ENCODE results near the gene SKP1. TPM values are rescaled to one million over a fixed set of nuclear protein-coding genes. Genes with fewer than 3 reads are reported as not detected.
"Not testable (repeated sequence)": the region's sequence is repeated elsewhere in the genome, so short reads cannot be mapped to it uniquely, and the experiment has no call there.

SKP1 gene
- total and polyA plus RNA-seq, 9 of the 15 experiments (the other 6 are each of a cell fraction or from before 2014, with no cell fraction given): 301 to 2,109 (median 639) TPM

- POLR2A ChIA-PET: interaction anchor here (0.7 to 3.1 kb wide), 8 partner anchors 9 to 433 kb away, joined by 5 to 13 read pairs (median 8); partner anchors contain the start of gene SKP1
- DNase-seq (ENCODE audit: extremely low read depth in 1 of 4, low spot score in 3 of 4): no peak
- CTCF ChIA-PET (ENCODE audit: low intra/inter-chr PET ratio): no interaction called here
Measured at GRCh38 chr5:134153241-134153640, 23.5 kb downstream of the SKP1 start.

GRCh38 chr5:134152173-134152832 is 24.4 kb downstream of the SKP1 start:
- H3K27ac ChIP-seq (ENCODE audit: extremely low read depth, low read depth, low read length); H3K9ac ChIP-seq (ENCODE audit: insufficient read depth in 1 of 2, low read depth in 2 of 2, low read length in 2 of 2); H3K4me3 ChIP-seq; FAIRE-seq; H3K4me2 ChIP-seq (ENCODE audit: insufficient read depth, low read length); H3K9me1 ChIP-seq (ENCODE audit: control insufficient read depth, insufficient read depth, low read length); H3K4me1 ChIP-seq (replicated peaks in 1 of 2; ENCODE audit: control insufficient read depth in 2 of 2, insufficient read depth in 2 of 2, low read length in 2 of 2); H4K20me1 ChIP-seq (replicated peaks; ENCODE audit: control insufficient read depth, insufficient read depth, low read length); BruUV-seq (replicated peaks); CTCF ChIA-PET (ENCODE audit: low intra/inter-chr PET ratio); in situ Hi-C loops (cut with MboI); intact Hi-C loops (cut with micrococcal nuclease); H3K27me3 ChIP-seq (ENCODE audit: control insufficient read depth in 2 of 2, insufficient read depth in 2 of 2, low read length in 2 of 2); H2AFZ ChIP-seq (ENCODE audit: low read depth, low read length); ATAC-seq; DNase-seq (ENCODE audit: extremely low read depth in 1 of 4, low spot score in 3 of 4); H3K9me3 ChIP-seq (replicated peaks; ENCODE audit: control insufficient read depth, insufficient read depth, low read depth, low read length): not testable (repeated sequence)
- Histone ChIP-seq H3K79me2 (ENCODE audit: control insufficient read depth, insufficient read depth, low read length) (peaks cover 22% of the 10 kb centered on the region; the same call in 1 of the 3 replicates), H3K36me3 (ENCODE audit: control insufficient read depth, insufficient read depth, low read length) (peaks cover 91% of the 10 kb centered on the region)
- WGBS (ENCODE audit: insufficient coverage, low coverage, missing lambda C conversion rate): 97% methylated on average over 15 of the region's 15 CpGs
- POLR2A ChIA-PET: interaction anchor here (1.5 to 3.1 kb wide), 6 partner anchors 9 to 24 kb away, joined by 5 to 13 read pairs (median 8); partner anchors contain the start of gene SKP1

More at GRCh38 chr5:134153241-134153640, 23.5 kb downstream of the SKP1 start:
- Histone ChIP-seq H2AFZ (ENCODE audit: low read depth, low read length) (no peak overlapping the region), H3K9me1 (ENCODE audit: control insufficient read depth, insufficient read depth, low read length) (no peaks in the 10 kb centered on the region), H3K4me3 (no peak overlapping the region), H3K9me3 (replicated peaks; ENCODE audit: control insufficient read depth, insufficient read depth, low read depth, low read length) (no peaks in the 10 kb centered on the region), H3K9ac (ENCODE audit: insufficient read depth in 1 of 2, low read depth in 2 of 2, low read length in 2 of 2) (no peak overlapping the region), H3K4me1 (replicated peaks in 1 of 2; ENCODE audit: control insufficient read depth in 2 of 2, insufficient read depth in 2 of 2, low read length in 2 of 2) (no peaks in the 10 kb centered on the region; a peak in 1 of 5 replicates), H3K4me2 (ENCODE audit: insufficient read depth, low read length) (no peak overlapping the region), H3K79me2 (ENCODE audit: control insufficient read depth, insufficient read depth, low read length) (peaks cover 22% of the 10 kb centered on the region; the same call in 1 of the 3 replicates), H3K27me3 (ENCODE audit: control insufficient read depth in 2 of 2, insufficient read depth in 2 of 2, low read length in 2 of 2) (no peaks in the 10 kb centered on the region), H4K20me1 (replicated peaks; ENCODE audit: control insufficient read depth, insufficient read depth, low read length) (no peaks in the 10 kb centered on the region), H3K36me3 (ENCODE audit: control insufficient read depth, insufficient read depth, low read length) (peaks cover 93% of the 10 kb centered on the region), H3K27ac (ENCODE audit: extremely low read depth, low read depth, low read length) (no peak overlapping the region)
- in situ Hi-C loops (cut with MboI) (no loop called here), intact Hi-C loops (cut with micrococcal nuclease) (no loop called here)
- TF ChIP-seq FOXO4 (CRISPR knock-in tag; IDR thresholded peaks at IDR 0.05) (no peak), KAT2B (IDR thresholded peaks at IDR 0.05; ENCODE audit: low read depth, low read length) (no peak), ZNF507 (tag; conservative IDR thresholded peaks at IDR 0.05) (no peak), MAX (CRISPR knock-in tag; IDR thresholded peaks at IDR 0.05) (no peak), TSC22D4 (tag; IDR thresholded peaks at IDR 0.05) (no peak), ZNF830 (CRISPR knock-in tag; IDR thresholded peaks at IDR 0.05) (no peak), RFX5 (IDR thresholded peaks at IDR 0.05; ENCODE audit: low read depth, low read length) (no peak), ZNF57 (CRISPR knock-in tag; IDR thresholded peaks at IDR 0.05) (no peak), RBM25 (IDR thresholded peaks at IDR 0.05; ENCODE audit: low read depth, low read length, severe bottlenecking) (no peak), SMARCE1 (IDR thresholded peaks at IDR 0.05) (no peak), ZNF76 (CRISPR knock-in tag; IDR thresholded peaks at IDR 0.05; ENCODE audit: borderline replicate concordance) (no peak), ELF4 (CRISPR knock-in tag; IDR thresholded peaks at IDR 0.05) (no peak), ZNF41 (CRISPR knock-in tag; conservative IDR thresholded peaks at IDR 0.05) (no peak), ZNF717 (CRISPR knock-in tag; IDR thresholded peaks at IDR 0.05) (no peak), PHB2 (IDR thresholded peaks at IDR 0.05; ENCODE audit: low read depth) (no peak), POLR3A (IDR thresholded peaks at IDR 0.05; ENCODE audit: borderline replicate concordance, extremely low read depth, insufficient read depth, insufficient read length) (no peak), PRMT5 (CRISPR knock-in tag; IDR thresholded peaks at IDR 0.05) (no peak), ID3 (CRISPR knock-in tag; IDR thresholded peaks at IDR 0.05) (no peak), ID3 (tag; IDR thresholded peaks at IDR 0.05) (no peak)
- FAIRE-seq (no peak), ATAC-seq (no peak)
- WGBS (ENCODE audit: insufficient coverage, low coverage, missing lambda C conversion rate): 92% methylated on average over 3 of the region's 3 CpGs
- BruUV-seq (replicated peaks): no TSS peak

All from K562 (cell line).